Kidney epithelial cell (primary cell): ENCODE measurements around the gene MB21D2. TPM values are rescaled to one million over a fixed set of nuclear protein-coding genes. Genes with fewer than 3 reads are reported as not detected.

Source experiments
- DNase-seq: peaks from one replicate; pipeline ENCODE4 v3.0.0-alpha.2; 2010; ENCODE audit warnings: low read depth
- H3K27me3 ChIP-seq: 2 replicates; pipeline ENCODE4 v1.6.0; 2011; ENCODE audit warnings: low read length; ENCODE audit not compliant: control insufficient read depth, insufficient read depth
- H3K36me3 ChIP-seq: 2 replicates; pipeline ENCODE4 v1.5.1; 2011; ENCODE audit warnings: low read length; ENCODE audit not compliant: control insufficient read depth, insufficient read depth
- H3K4me3 ChIP-seq: 2 replicates; pipeline ENCODE4 v1.5.1; 2011; ENCODE audit warnings: low read depth, mild to moderate bottlenecking, control low read depth, low read length
- CTCF ChIP-seq: IDR thresholded peaks from 2 replicates; pipeline ENCODE4 v1.5.1; 2011; ENCODE audit warnings: mild to moderate bottlenecking, moderate library complexity, low read length, control low read depth, inconsistent platforms; ENCODE audit not compliant: insufficient read depth, poor library complexity, severe bottlenecking
- total RNA-seq: library from RNA; depleted of rRNA; stranded (reverse); fragments of >200 nt; gene quantifications from 2 replicates; pipeline ENCODE4 v1.2.3, GENCODE V29; 2015

MB21D2 gene
- total RNA-seq, 1 donor from 2014 or later, result 18.9 TPM

- no peak for DNase-seq
- Histone ChIP-seq H3K4me3 (no peak overlapping the region), H3K27me3 (no peaks in the 10 kb centered on the region), H3K36me3 (no peaks in the 10 kb centered on the region)
- TF ChIP-seq CTCF, result no peak
Measured at GRCh38 chr3:192889679-192890078, 28.0 kb downstream of the MB21D2 start.

- no peaks in the 10 kb centered on the region for H3K36me3 ChIP-seq
- no peak for TF ChIP-seq CTCF
- no peaks in the 10 kb centered on the region for H3K27me3 ChIP-seq
- H3K4me3 ChIP-seq, result no peak overlapping the region
- DNase-seq, result no peak
Measured at GRCh38 chr3:192888190-192888589, 29.5 kb downstream of the MB21D2 start.

- DNase-seq, result no peak
- Histone ChIP-seq H3K4me3 (no peak overlapping the region), H3K36me3 (no peaks in the 10 kb centered on the region), H3K27me3 (no peaks in the 10 kb centered on the region)
- TF ChIP-seq CTCF, result no peak
Measured at GRCh38 chr3:192887701-192888100, 30.0 kb downstream of the MB21D2 start.

- TF ChIP-seq CTCF, result no peak
- H3K4me3 ChIP-seq, result no peak overlapping the region
- H3K27me3 ChIP-seq, result no peaks in the 10 kb centered on the region
- DNase-seq, result no peak
- no peaks in the 10 kb centered on the region for H3K36me3 ChIP-seq
Measured at GRCh38 chr3:192887047-192887446, 30.6 kb downstream of the MB21D2 start.

GRCh38 chr3:192884777-192885773 is 32.6 kb downstream of the MB21D2 start:
- no peak for DNase-seq
- Histone ChIP-seq H3K4me3 (no peak overlapping the region), H3K27me3 (no peaks in the 10 kb centered on the region), H3K36me3 (no peaks in the 10 kb centered on the region)
- TF ChIP-seq CTCF, result no peak

- TF ChIP-seq CTCF, result no peak
- no peak for DNase-seq
Measured at GRCh38 chr3:192883512-192883911, 34.1 kb downstream of the MB21D2 start.

More at GRCh38 chr3:192883512-192883911, 34.1 kb downstream of the MB21D2 start:
- H3K4me3 ChIP-seq, result no peak overlapping the region
- no peaks in the 10 kb centered on the region for H3K36me3 ChIP-seq
- H3K27me3 ChIP-seq, result no peaks in the 10 kb centered on the region
